ENCODE results near the gene GATM.

Gene GATM

GRCh38 chr15:45361878-45362277, 16.5 kb downstream of the GATM start:
- Histone ChIP-seq H3K4me2 (ENCODE audit: low read length) (no peak overlapping the region), H3K4me1 (ENCODE audit: control insufficient read depth, low read depth, low read length) (no peaks in the 10 kb centered on the region), H4K5ac (ENCODE audit: low read length) (no peak overlapping the region), H3K79me2 (ENCODE audit: control insufficient read depth, insufficient read depth, low read length) (no peaks in the 10 kb centered on the region), H3K27me3 (ENCODE audit: insufficient read depth, low read length, poor library complexity) (no peaks in the 10 kb centered on the region), H3K27ac (ENCODE audit: low read depth, low read length) (no peak overlapping the region), H3K36me3 (ENCODE audit: control insufficient read depth, insufficient read depth, low read length) (peaks cover 3% of the 10 kb centered on the region), H2BK5ac (ENCODE audit: low read length) (no peak overlapping the region), H2BK15ac (replicated peaks; ENCODE audit: low read depth) (no peak overlapping the region), H2AK5ac (ENCODE audit: low read length) (no peak overlapping the region), H3K4me3 (ENCODE audit: low read length) (no peak overlapping the region), H3K9ac (ENCODE audit: low read length) (no peak overlapping the region), H3K23ac (ENCODE audit: low read length) (no peak overlapping the region), H3K56ac (ENCODE audit: low read length) (no peak overlapping the region), H2BK120ac (ENCODE audit: low read depth, low read length) (no peak overlapping the region), H3K79me1 (ENCODE audit: low read length) (no peaks in the 10 kb centered on the region), H4K8ac (ENCODE audit: low read depth, low read length) (no peak overlapping the region), H3K4ac (ENCODE audit: low read depth, low read length) (no peak overlapping the region), H3K18ac (ENCODE audit: low read length) (no peak overlapping the region)
- no CpG with 5 or more reads among the region's 7 CpGs for WGBS (ENCODE audit: extremely low coverage, insufficient coverage, low lambda C conversion rate)
- no peak for DNase-seq

DNA sequence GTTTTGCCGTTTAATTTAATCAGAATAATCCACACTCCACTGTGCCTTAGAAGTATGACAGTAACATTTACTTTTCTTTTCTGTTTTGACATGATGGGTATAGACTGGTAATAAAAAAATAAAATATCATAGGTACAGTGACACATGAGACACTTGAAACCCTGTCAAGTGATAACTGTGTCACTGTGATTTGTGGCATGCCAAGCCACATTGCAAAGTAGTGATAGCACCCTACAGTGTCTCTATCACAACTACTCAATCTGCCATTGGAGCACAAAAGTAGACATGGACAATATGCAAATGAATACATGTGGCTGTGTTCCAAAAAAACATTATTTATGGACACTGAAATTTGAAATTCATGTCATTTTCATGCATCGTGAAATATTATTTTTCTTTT, 22.5 kb downstream of the GATM start:
- Histone ChIP-seq H2BK120ac (ENCODE audit: low read depth, low read length) (no peak overlapping the region), H3K79me2 (ENCODE audit: control insufficient read depth, insufficient read depth, low read length) (no peaks in the 10 kb centered on the region), H3K56ac (ENCODE audit: low read length) (no peak overlapping the region), H4K8ac (ENCODE audit: low read depth, low read length) (no peak overlapping the region), H3K27ac (ENCODE audit: low read depth, low read length) (no peak overlapping the region), H3K4me2 (ENCODE audit: low read length) (no peak overlapping the region), H2BK15ac (replicated peaks; ENCODE audit: low read depth) (no peak overlapping the region), H3K27me3 (ENCODE audit: insufficient read depth, low read length, poor library complexity) (no peaks in the 10 kb centered on the region), H3K36me3 (ENCODE audit: control insufficient read depth, insufficient read depth, low read length) (no peaks in the 10 kb centered on the region), H3K4me3 (ENCODE audit: low read length) (no peak overlapping the region), H3K18ac (ENCODE audit: low read length) (no peak overlapping the region), H3K9ac (ENCODE audit: low read length) (no peak overlapping the region), H2BK5ac (ENCODE audit: low read length) (no peak overlapping the region), H3K79me1 (ENCODE audit: low read length) (no peaks in the 10 kb centered on the region), H2AK5ac (ENCODE audit: low read length) (no peak overlapping the region), H3K4ac (ENCODE audit: low read depth, low read length) (no peak overlapping the region), H3K23ac (ENCODE audit: low read length) (no peak overlapping the region), H3K4me1 (ENCODE audit: control insufficient read depth, low read depth, low read length) (no peaks in the 10 kb centered on the region), H4K5ac (ENCODE audit: low read length) (no peak overlapping the region)
- DNase-seq: no peak
- WGBS (ENCODE audit: extremely low coverage, insufficient coverage, low lambda C conversion rate): no CpG with 5 or more reads among the region's 2 CpGs

GRCh38 chr15:45354711-45355110, 23.6 kb downstream of the GATM start:
- no peak overlapping the region for H3K4me2 ChIP-seq (ENCODE audit: low read length)
- H2AK5ac ChIP-seq (ENCODE audit: low read length): no peak overlapping the region
- H3K56ac ChIP-seq (ENCODE audit: low read length): no peak overlapping the region
- H3K23ac ChIP-seq (ENCODE audit: low read length): no peak overlapping the region
- H3K36me3 ChIP-seq (ENCODE audit: control insufficient read depth, insufficient read depth, low read length): no peaks in the 10 kb centered on the region
- no peak overlapping the region for H3K18ac ChIP-seq (ENCODE audit: low read length)
- no peak for DNase-seq
- H3K4ac ChIP-seq (ENCODE audit: low read depth, low read length): no peak overlapping the region
- no peak overlapping the region for H3K4me3 ChIP-seq (ENCODE audit: low read length)
- no peak overlapping the region for H3K9ac ChIP-seq (ENCODE audit: low read length)
- H3K79me2 ChIP-seq (ENCODE audit: control insufficient read depth, insufficient read depth, low read length): no peaks in the 10 kb centered on the region
- no peak overlapping the region for H4K5ac ChIP-seq (ENCODE audit: low read length)
- H3K27me3 ChIP-seq (ENCODE audit: insufficient read depth, low read length, poor library complexity): no peaks in the 10 kb centered on the region
- H2BK15ac ChIP-seq (replicated peaks; ENCODE audit: low read depth): no peak overlapping the region
- no peak overlapping the region for H2BK120ac ChIP-seq (ENCODE audit: low read depth, low read length)
- no peak overlapping the region for H3K27ac ChIP-seq (ENCODE audit: low read depth, low read length)
- no peak overlapping the region for H4K8ac ChIP-seq (ENCODE audit: low read depth, low read length)
- H2BK5ac ChIP-seq (ENCODE audit: low read length): no peak overlapping the region
- whole genome bisulfite sequencing (ENCODE audit: extremely low coverage, insufficient coverage, low lambda C conversion rate): no CpG with 5 or more reads among the region's 5 CpGs
- no peaks in the 10 kb centered on the region for H3K79me1 ChIP-seq (ENCODE audit: low read length)
- no peaks in the 10 kb centered on the region for H3K4me1 ChIP-seq (ENCODE audit: control insufficient read depth, low read depth, low read length)

- H3K9ac ChIP-seq (ENCODE audit: low read length): no peak overlapping the region
- H3K4me2 ChIP-seq (ENCODE audit: low read length): no peak overlapping the region
- no peak overlapping the region for H3K4ac ChIP-seq (ENCODE audit: low read depth, low read length)
- no peak overlapping the region for H2BK120ac ChIP-seq (ENCODE audit: low read depth, low read length)
- H3K27ac ChIP-seq (ENCODE audit: low read depth, low read length): no peak overlapping the region
- H3K27me3 ChIP-seq (ENCODE audit: insufficient read depth, low read length, poor library complexity): no peaks in the 10 kb centered on the region
- no peaks in the 10 kb centered on the region for H3K4me1 ChIP-seq (ENCODE audit: control insufficient read depth, low read depth, low read length)
- H3K4me3 ChIP-seq (ENCODE audit: low read length): no peak overlapping the region
- H4K5ac ChIP-seq (ENCODE audit: low read length): no peak overlapping the region
- H3K79me2 ChIP-seq (ENCODE audit: control insufficient read depth, insufficient read depth, low read length): no peaks in the 10 kb centered on the region
- no peak overlapping the region for H4K8ac ChIP-seq (ENCODE audit: low read depth, low read length)
- no peak overlapping the region for H3K23ac ChIP-seq (ENCODE audit: low read length)
- no peak overlapping the region for H2BK5ac ChIP-seq (ENCODE audit: low read length)
- WGBS (ENCODE audit: extremely low coverage, insufficient coverage, low lambda C conversion rate): no CpG with 5 or more reads among the region's 2 CpGs
- H2AK5ac ChIP-seq (ENCODE audit: low read length): no peak overlapping the region
- no peak for DNase-seq
- no peaks in the 10 kb centered on the region for H3K79me1 ChIP-seq (ENCODE audit: low read length)
- no peak overlapping the region for H2BK15ac ChIP-seq (replicated peaks; ENCODE audit: low read depth)
- H3K36me3 ChIP-seq (ENCODE audit: control insufficient read depth, insufficient read depth, low read length): no peaks in the 10 kb centered on the region
- no peak overlapping the region for H3K56ac ChIP-seq (ENCODE audit: low read length)
- H3K18ac ChIP-seq (ENCODE audit: low read length): no peak overlapping the region
These were observed 27.1 kb downstream of the GATM start for GRCh38 chr15:45351227-45351626.

DNA sequence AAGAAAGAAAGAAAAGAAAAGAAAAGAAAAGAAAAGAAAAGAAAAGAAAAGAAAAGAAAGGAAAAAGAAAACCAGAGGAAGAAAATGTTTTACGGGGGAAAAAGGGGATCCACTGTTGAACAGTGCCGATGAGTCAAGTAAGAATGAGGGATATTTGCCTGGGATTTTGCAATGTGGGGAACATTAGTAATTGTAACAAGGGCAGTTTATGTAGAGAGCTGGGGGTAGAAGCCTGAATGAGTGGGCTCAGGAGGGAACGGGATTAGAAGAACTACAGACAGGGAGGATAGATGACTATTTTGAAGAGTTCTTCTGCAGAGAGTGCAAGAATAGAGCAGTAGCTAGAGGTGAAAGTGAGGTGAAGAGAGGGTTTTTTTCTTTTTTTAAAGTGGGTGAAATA, 28.7 kb downstream of the GATM start:
- no CpG with 5 or more reads among the region's 3 CpGs for WGBS (ENCODE audit: extremely low coverage, insufficient coverage, low lambda C conversion rate)
- no peak overlapping the region for H3K27ac ChIP-seq (ENCODE audit: low read depth, low read length)
- no peaks in the 10 kb centered on the region for H3K27me3 ChIP-seq (ENCODE audit: insufficient read depth, low read length, poor library complexity)
- no peak overlapping the region for H3K23ac ChIP-seq (ENCODE audit: low read length)
- no peak overlapping the region for H4K8ac ChIP-seq (ENCODE audit: low read depth, low read length)
- no peaks in the 10 kb centered on the region for H3K79me2 ChIP-seq (ENCODE audit: control insufficient read depth, insufficient read depth, low read length)
- H2BK5ac ChIP-seq (ENCODE audit: low read length): no peak overlapping the region
- H3K4ac ChIP-seq (ENCODE audit: low read depth, low read length): no peak overlapping the region
- H3K56ac ChIP-seq (ENCODE audit: low read length): no peak overlapping the region
- H2BK120ac ChIP-seq (ENCODE audit: low read depth, low read length): no peak overlapping the region
- H3K36me3 ChIP-seq (ENCODE audit: control insufficient read depth, insufficient read depth, low read length): no peaks in the 10 kb centered on the region
- no peak overlapping the region for H3K4me2 ChIP-seq (ENCODE audit: low read length)
- H3K4me1 ChIP-seq (ENCODE audit: control insufficient read depth, low read depth, low read length): no peaks in the 10 kb centered on the region
- no peak for DNase-seq
- H3K18ac ChIP-seq (ENCODE audit: low read length): no peak overlapping the region
- H3K4me3 ChIP-seq (ENCODE audit: low read length): no peak overlapping the region
- no peak overlapping the region for H2BK15ac ChIP-seq (replicated peaks; ENCODE audit: low read depth)
- no peak overlapping the region for H2AK5ac ChIP-seq (ENCODE audit: low read length)
- H3K9ac ChIP-seq (ENCODE audit: low read length): no peak overlapping the region
- no peak overlapping the region for H4K5ac ChIP-seq (ENCODE audit: low read length)
- no peaks in the 10 kb centered on the region for H3K79me1 ChIP-seq (ENCODE audit: low read length)

GRCh38 chr15:45347989-45348388, 30.4 kb downstream of the GATM start:
- H3K36me3 ChIP-seq (ENCODE audit: control insufficient read depth, insufficient read depth, low read length): no peaks in the 10 kb centered on the region
- no peak overlapping the region for H3K4me2 ChIP-seq (ENCODE audit: low read length)
- no peak overlapping the region for H4K5ac ChIP-seq (ENCODE audit: low read length)
- H3K56ac ChIP-seq (ENCODE audit: low read length): no peak overlapping the region
- no peaks in the 10 kb centered on the region for H3K27me3 ChIP-seq (ENCODE audit: insufficient read depth, low read length, poor library complexity)
- H2BK15ac ChIP-seq (replicated peaks; ENCODE audit: low read depth): no peak overlapping the region
- H3K23ac ChIP-seq (ENCODE audit: low read length): no peak overlapping the region
- H4K8ac ChIP-seq (ENCODE audit: low read depth, low read length): no peak overlapping the region
- H3K4me1 ChIP-seq (ENCODE audit: control insufficient read depth, low read depth, low read length): no peaks in the 10 kb centered on the region
- H3K18ac ChIP-seq (ENCODE audit: low read length): no peak overlapping the region
- H3K4me3 ChIP-seq (ENCODE audit: low read length): no peak overlapping the region
- H3K27ac ChIP-seq (ENCODE audit: low read depth, low read length): no peak overlapping the region
- no peaks in the 10 kb centered on the region for H3K79me2 ChIP-seq (ENCODE audit: control insufficient read depth, insufficient read depth, low read length)
- H2BK120ac ChIP-seq (ENCODE audit: low read depth, low read length): no peak overlapping the region
- no peak overlapping the region for H3K9ac ChIP-seq (ENCODE audit: low read length)
- no peaks in the 10 kb centered on the region for H3K79me1 ChIP-seq (ENCODE audit: low read length)
- no peak overlapping the region for H3K4ac ChIP-seq (ENCODE audit: low read depth, low read length)
- DNase-seq: no peak
- H2BK5ac ChIP-seq (ENCODE audit: low read length): no peak overlapping the region
- H2AK5ac ChIP-seq (ENCODE audit: low read length): no peak overlapping the region

Data from mesendoderm (in vitro differentiated cells).